Duodenal mucosa (tissue), 2 donors: ENCODE measurements around the gene SENP2.

Source experiments
- H3K27ac ChIP-seq: one replicate; pipeline ENCODE4 v1.7.0; 2013; ENCODE audit warnings: low read depth, low read length
- H3K27me3 ChIP-seq, 2 donors: one replicate each; pipeline ENCODE4 v1.7.0; 2013; ENCODE audit warnings: low read length in 2 of 2, control low read depth in 1 of 2; ENCODE audit not compliant: insufficient read depth in 2 of 2, control insufficient read depth in 1 of 2
- H3K36me3 ChIP-seq, 2 donors: one replicate each; pipeline ENCODE4 v1.7.0; 2013; ENCODE audit warnings: low read length in 2 of 2, control low read depth in 1 of 2; ENCODE audit not compliant: insufficient read depth in 2 of 2, control insufficient read depth in 1 of 2
- H3K4me1 ChIP-seq, 2 donors: one replicate each; pipeline ENCODE4 v1.7.0; 2013; ENCODE audit warnings: low read length in 2 of 2, control low read depth in 1 of 2; ENCODE audit not compliant: insufficient read depth in 2 of 2, control insufficient read depth in 1 of 2
- H3K4me3 ChIP-seq, 2 donors: one replicate each; pipeline ENCODE4 v1.7.0; 2013; ENCODE audit warnings: low read length in 2 of 2, low read depth in 1 of 2
- H3K9ac ChIP-seq, 2 donors: one replicate each; pipeline ENCODE4 v1.7.0; 2013; ENCODE audit warnings: low read length in 2 of 2, low read depth in 1 of 2
- H3K9me3 ChIP-seq, 2 donors: one replicate each; pipeline ENCODE4 v1.7.0; 2013; ENCODE audit warnings: low read length in 2 of 2, control low read depth in 1 of 2; ENCODE audit not compliant: control insufficient read depth in 1 of 2

The SENP2 gene

GRCh38 chr3:185584686-185585085, 1.4 kb upstream of the SENP2 start:
- no peak overlapping the region for H3K9ac ChIP-seq
- no peaks in the 10 kb centered on the region for H3K36me3 ChIP-seq
- no peaks in the 10 kb centered on the region for H3K9me3 ChIP-seq
- H3K4me3 ChIP-seq, result no peak overlapping the region
- H3K4me1 ChIP-seq, result peaks cover 23% of the 10 kb centered on the region in 2 donors
- H3K27me3 ChIP-seq, result no peaks in the 10 kb centered on the region
- H3K27ac ChIP-seq, result peak overlapping the region; percentile 91

- peak overlapping the region; percentile 90 to 93 for H3K4me3 ChIP-seq
- no peaks in the 10 kb centered on the region for H3K36me3 ChIP-seq
- peak overlapping the region; percentile 91 for H3K27ac ChIP-seq
- H3K27me3 ChIP-seq, result no peaks in the 10 kb centered on the region
- H3K9me3 ChIP-seq, result no peaks in the 10 kb centered on the region
- peaks cover 23% of the 10 kb centered on the region in 2 donors for H3K4me1 ChIP-seq
- peak overlapping the region; percentile 87 to 97 for H3K9ac ChIP-seq
Measured at GRCh38 chr3:185585518-185585858, 607 bp upstream of the SENP2 start.

- peaks cover 0 to 3% of the 10 kb centered on the region in 2 donors for H3K36me3 ChIP-seq
- H3K9ac ChIP-seq, result peak overlapping the region; percentile 90 to 97
- H3K9me3 ChIP-seq, result no peaks in the 10 kb centered on the region
- peak overlapping the region; percentile 90 to 93 for H3K4me3 ChIP-seq
- H3K27ac ChIP-seq, result peak overlapping the region; percentile 93
- H3K4me1 ChIP-seq, result peaks cover 23% of the 10 kb centered on the region in 2 donors
- H3K27me3 ChIP-seq, result no peaks in the 10 kb centered on the region
Measured at GRCh38 chr3:185586686-185587039, 568 bp downstream of the SENP2 start.

- Histone ChIP-seq H3K9ac (no peak overlapping the region), H3K27me3 (no peaks in the 10 kb centered on the region), H3K27ac (no peak overlapping the region), H3K36me3 (peaks cover 3 to 31% of the 10 kb centered on the region in 2 donors), H3K4me1 (no peaks in the 10 kb centered on the region), H3K4me3 (no peak overlapping the region), H3K9me3 (no peaks in the 10 kb centered on the region)
Measured at GRCh38 chr3:185594073-185594472, 8.0 kb downstream of the SENP2 start.

GRCh38 chr3:185595526-185595925, 9.4 kb downstream of the SENP2 start:
- no peak overlapping the region for H3K9ac ChIP-seq
- no peak overlapping the region for H3K4me3 ChIP-seq
- H3K27me3 ChIP-seq, result no peaks in the 10 kb centered on the region
- H3K4me1 ChIP-seq, result no peaks in the 10 kb centered on the region
- no peak overlapping the region for H3K27ac ChIP-seq
- H3K36me3 ChIP-seq, result peaks cover 11 to 32% of the 10 kb centered on the region in 2 donors
- H3K9me3 ChIP-seq, result no peaks in the 10 kb centered on the region

- no peaks in the 10 kb centered on the region for H3K9me3 ChIP-seq
- H3K36me3 ChIP-seq, result peaks cover 42 to 78% of the 10 kb centered on the region in 2 donors
Measured at GRCh38 chr3:185605566-185605965, 19.5 kb downstream of the SENP2 start.

GRCh38 chr3:185606196-185606595, 20.1 kb downstream of the SENP2 start:
- Histone ChIP-seq H3K27ac (no peak overlapping the region), H3K9me3 (no peaks in the 10 kb centered on the region), H3K27me3 (no peaks in the 10 kb centered on the region), H3K9ac (no peak overlapping the region), H3K4me1 (no peaks in the 10 kb centered on the region), H3K4me3 (no peak overlapping the region), H3K36me3 (peaks cover 39 to 78% of the 10 kb centered on the region in 2 donors)

More at GRCh38 chr3:185605566-185605965, 19.5 kb downstream of the SENP2 start:
- no peak overlapping the region for H3K9ac ChIP-seq
- H3K4me3 ChIP-seq, result no peak overlapping the region
- no peaks in the 10 kb centered on the region for H3K4me1 ChIP-seq
- H3K27ac ChIP-seq, result no peak overlapping the region
- no peaks in the 10 kb centered on the region for H3K27me3 ChIP-seq

- Histone ChIP-seq H3K36me3 (peaks cover 41 to 73% of the 10 kb centered on the region in 2 donors), H3K27ac (no peak overlapping the region), H3K4me1 (no peaks in the 10 kb centered on the region), H3K9me3 (no peaks in the 10 kb centered on the region), H3K27me3 (no peaks in the 10 kb centered on the region), H3K9ac (no peak overlapping the region), H3K4me3 (no peak overlapping the region)
Measured at GRCh38 chr3:185613016-185613415, 26.9 kb downstream of the SENP2 start.

- Histone ChIP-seq H3K27ac (no peak overlapping the region), H3K36me3 (peaks cover 20 to 58% of the 10 kb centered on the region in 2 donors), H3K9ac (no peak overlapping the region), H3K4me3 (no peak overlapping the region), H3K9me3 (no peaks in the 10 kb centered on the region), H3K27me3 (no peaks in the 10 kb centered on the region), H3K4me1 (no peaks in the 10 kb centered on the region)
Measured at GRCh38 chr3:185623939-185624665, 38.0 kb downstream of the SENP2 start.

GRCh38 chr3:185625784-185626183, 39.7 kb downstream of the SENP2 start:
- Histone ChIP-seq H3K4me3 (no peak overlapping the region), H3K9ac (no peak overlapping the region), H3K4me1 (peaks cover 8 to 12% of the 10 kb centered on the region in 2 donors), H3K27me3 (no peaks in the 10 kb centered on the region), H3K27ac (no peak overlapping the region), H3K36me3 (peaks cover 20 to 55% of the 10 kb centered on the region in 2 donors), H3K9me3 (no peaks in the 10 kb centered on the region)
